H9 (cell line): ENCODE measurements around the gene RPS10. TPM values are rescaled to one million over a fixed set of nuclear protein-coding genes. Genes with fewer than 3 reads are reported as not detected.

ENCODE experiments used
- DNase-seq: peaks from one replicate; pipeline ENCODE4 v3.0.0-alpha.2; 2017
- H2AFZ ChIP-seq: one replicate; pipeline ENCODE4 v1.6.1; 2013; ENCODE audit warnings: mild to moderate bottlenecking, low read length, control low read depth, moderate library complexity
- H2AK5ac ChIP-seq: 2 replicates; pipeline ENCODE4 v1.6.1; 2013; ENCODE audit warnings: low read length, control low read depth, mixed read lengths; ENCODE audit not compliant: insufficient read length
- H2BK120ac ChIP-seq: one replicate; pipeline ENCODE4 v1.6.1; 2013; ENCODE audit warnings: low read depth, mild to moderate bottlenecking, low read length, control low read depth, inconsistent platforms; ENCODE audit not compliant: poor library complexity, severe bottlenecking
- H2BK12ac ChIP-seq: 2 replicates; pipeline ENCODE4 v1.6.1; 2013; ENCODE audit warnings: low read length, control low read depth, mixed read lengths, low read depth; ENCODE audit not compliant: insufficient read length
- H2BK15ac ChIP-seq: 2 replicates; pipeline ENCODE4 v1.6.1; 2013; ENCODE audit warnings: low read depth, low read length, control low read depth
- H2BK20ac ChIP-seq: one replicate; pipeline ENCODE4 v1.6.1; 2013; ENCODE audit warnings: low read depth, mild to moderate bottlenecking, low read length, control low read depth, inconsistent platforms; ENCODE audit not compliant: poor library complexity, severe bottlenecking
- H2BK5ac ChIP-seq: 2 replicates; pipeline ENCODE4 v1.6.1; 2013; ENCODE audit warnings: low read length, control low read depth, mixed read lengths; ENCODE audit not compliant: insufficient read length
- H3K14ac ChIP-seq: 2 replicates; pipeline ENCODE4 v1.6.1; 2013; ENCODE audit warnings: low read length, control low read depth; ENCODE audit not compliant: insufficient read depth
- H3K18ac ChIP-seq: 2 replicates; pipeline ENCODE4 v1.6.1; 2013; ENCODE audit warnings: low read depth, mild to moderate bottlenecking, mixed read lengths, low read length, control low read depth; ENCODE audit not compliant: insufficient read length
- H3K23ac ChIP-seq: 2 replicates; pipeline ENCODE4 v1.6.1; 2013; ENCODE audit warnings: low read length, control low read depth, mixed read lengths, low read depth; ENCODE audit not compliant: insufficient read length
- H3K23me2 ChIP-seq: 2 replicates; pipeline ENCODE4 v1.6.1; 2013; ENCODE audit warnings: low read depth, mild to moderate bottlenecking, mixed read lengths, low read length, control low read depth; ENCODE audit not compliant: insufficient read length, poor library complexity, severe bottlenecking
- H3K27ac ChIP-seq: 2 replicates; pipeline ENCODE4 v1.5.1; 2013; ENCODE audit warnings: low read length, control low read depth, mixed read lengths, low read depth; ENCODE audit not compliant: insufficient read length
- H3K27me3 ChIP-seq: 2 replicates; pipeline ENCODE4 v1.6.1; 2013; ENCODE audit warnings: low read length, control low read depth, inconsistent platforms; ENCODE audit not compliant: insufficient read depth
- H3K4ac ChIP-seq: 2 replicates; pipeline ENCODE4 v1.6.1; 2013; ENCODE audit warnings: low read depth, mild to moderate bottlenecking, control low read depth, inconsistent platforms, low read length, moderate library complexity
- H3K4me1 ChIP-seq: 2 replicates; pipeline ENCODE4 v1.6.1; 2013; ENCODE audit warnings: low read length, control low read depth, inconsistent platforms; ENCODE audit not compliant: insufficient read depth
- H3K4me2 ChIP-seq: 2 replicates; pipeline ENCODE4 v1.6.1; 2013; ENCODE audit warnings: low read length, control low read depth, mixed read lengths; ENCODE audit not compliant: insufficient read length, insufficient read depth
- H3K56ac ChIP-seq: 2 replicates; pipeline ENCODE4 v1.6.1; 2013; ENCODE audit warnings: low read depth, mild to moderate bottlenecking, mixed read lengths, low read length, control low read depth; ENCODE audit not compliant: insufficient read length
- H3K79me1 ChIP-seq: 2 replicates; pipeline ENCODE4 v1.6.1; 2013; ENCODE audit warnings: low read depth, mild to moderate bottlenecking, moderate library complexity, low read length, control low read depth, inconsistent platforms; ENCODE audit not compliant: insufficient read depth, poor library complexity, severe bottlenecking
- H3K79me2 ChIP-seq: 2 replicates; pipeline ENCODE4 v1.6.1; 2013; ENCODE audit warnings: low read length, control low read depth, inconsistent platforms; ENCODE audit not compliant: insufficient read depth
- H3K9ac ChIP-seq: 2 replicates; pipeline ENCODE4 v1.6.1; 2013; ENCODE audit warnings: low read length, control low read depth, mixed read lengths; ENCODE audit not compliant: insufficient read length; ENCODE audit errors: extremely low read depth
- H3K9me3 ChIP-seq: one replicate; pipeline ENCODE4 v1.6.1; 2013; ENCODE audit warnings: low read depth, low read length, inconsistent platforms; ENCODE audit not compliant: control insufficient read depth
- H3T11ph ChIP-seq: one replicate; pipeline ENCODE4 v1.6.1; 2013; ENCODE audit warnings: mild to moderate bottlenecking, low read length, control low read depth, inconsistent platforms
- H4K20me1 ChIP-seq: one replicate; pipeline ENCODE4 v1.6.1; 2013; ENCODE audit not compliant: control insufficient read depth, insufficient read length, insufficient read depth
- H4K5ac ChIP-seq: 2 replicates; pipeline ENCODE4 v1.6.1; 2013; ENCODE audit warnings: low read depth, mild to moderate bottlenecking, mixed read lengths, low read length, control low read depth; ENCODE audit not compliant: insufficient read length
- H4K8ac ChIP-seq: replicated peaks from 2 replicates; pipeline ENCODE4 v1.6.1; 2013; ENCODE audit warnings: low read length, control low read depth, mixed read lengths, low read depth; ENCODE audit not compliant: insufficient read length
- H4K91ac ChIP-seq: 2 replicates; pipeline ENCODE4 v1.6.1; 2013; ENCODE audit warnings: low read depth, mild to moderate bottlenecking, moderate library complexity, mixed read lengths, low read length, control low read depth; ENCODE audit not compliant: insufficient read length
- H3K27ac Mint-ChIP-seq, 3 experiments: 2 replicates in 2 of 3; 3 replicates in 1 of 3; pipeline ENCODE4 v1.8.0; 2020 to 2021; ENCODE audit warnings: mixed read lengths in 3 of 3, mild to moderate bottlenecking in 1 of 3, moderate library complexity in 1 of 3
- H3K27me3 Mint-ChIP-seq: 2 replicates; pipeline ENCODE4 v1.8.0; 2021; ENCODE audit warnings: low read depth, mild to moderate bottlenecking, moderate library complexity, mixed read lengths
- H3K36me3 Mint-ChIP-seq, 3 experiments: 2 replicates in 2 of 3; 3 replicates in 1 of 3; pipeline ENCODE4 v1.8.0; 2020 to 2021; ENCODE audit warnings: low read depth in 3 of 3, mixed read lengths in 3 of 3; ENCODE audit not compliant: insufficient read depth in 1 of 3
- H3K4me1 Mint-ChIP-seq, 2 experiments: 2 replicates each; pipeline ENCODE4 v1.8.0; 2020; ENCODE audit warnings: mixed read lengths in 2 of 2
- H3K4me3 Mint-ChIP-seq, 2 experiments: 2 replicates in 1 of 2; 3 replicates in 1 of 2; pipeline ENCODE4 v1.8.0; 2020 to 2021; ENCODE audit warnings: mild to moderate bottlenecking in 2 of 2, mixed read lengths in 2 of 2, moderate library complexity in 1 of 2
- H3K9me3 Mint-ChIP-seq, 2 experiments: 2 replicates in 1 of 2; 3 replicates in 1 of 2; pipeline ENCODE4 v1.8.0; 2020; ENCODE audit warnings: mild to moderate bottlenecking in 2 of 2, mixed read lengths in 2 of 2, moderate library complexity in 1 of 2
- WGBS: extraction: QIAGEN DNeasy Blood & Tissue Kit; methylation state at CpG from one replicate; pipeline ENCODE4 v1.1.7; 2013; ENCODE audit warnings: missing lambda C conversion rate, low lambda C conversion rate, mixed read lengths; ENCODE audit not compliant: insufficient read length; ENCODE audit errors: extremely low coverage; 5-methylcytosine and 5-hydroxymethylcytosine counted together
- total RNA-seq: library from RNA; stranded (reverse); gene quantifications from 2 replicates; pipeline ENCODE4 v1.2.1, GENCODE V29; 2021
- TF ChIP-seq, protein P1 (sequence below): fragments of 200-600 bp; sonication (generic); conservative IDR thresholded peaks from 3 replicates; pipeline ENCODE4 v1.8.0; 2021; ENCODE audit warnings: antibody characterized with exemption, mild to moderate bottlenecking

Gene RPS10
- total RNA-seq, 1 experiment from 2014 or later: 2,330 TPM

DNA sequence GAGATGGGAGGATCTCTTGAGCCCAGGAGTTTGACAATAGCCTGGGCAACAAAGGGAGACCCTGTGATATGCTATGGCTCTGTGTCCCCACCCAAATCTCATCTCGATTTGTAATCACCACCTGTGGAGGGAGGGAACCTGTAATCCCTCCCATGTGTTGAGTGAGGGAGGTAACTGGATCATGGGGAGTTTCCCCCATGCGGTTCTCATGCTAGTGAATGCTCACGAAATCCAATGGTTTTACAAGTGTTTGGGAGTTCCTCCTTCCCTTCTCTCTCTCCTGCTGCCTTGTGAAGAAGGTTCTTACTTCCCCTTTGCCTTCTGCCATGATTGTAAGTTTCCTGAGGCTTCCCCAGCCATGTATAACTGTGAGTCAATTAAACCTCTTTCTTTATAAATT is 36.8 kb downstream of the RPS10 start:
- no peak overlapping the region for H3K18ac ChIP-seq
- H3K4ac ChIP-seq: no peak overlapping the region
- H4K91ac ChIP-seq: no peak overlapping the region
- peaks cover 1% of the 10 kb centered on the region for H3K4me1 ChIP-seq
- no peak overlapping the region for H3K23ac ChIP-seq
- H3K14ac ChIP-seq: no peak overlapping the region
- peaks cover 9% of the 10 kb centered on the region for H3K23me2 ChIP-seq
- H2AK5ac ChIP-seq: no peak overlapping the region
- no peaks in the 10 kb centered on the region for H3K9me3 ChIP-seq
- H2AFZ ChIP-seq: no peak overlapping the region
- no peaks in the 10 kb centered on the region for H3K27me3 ChIP-seq
- peak overlapping the region in 2 of 3 experiments; percentile 10 to 21; a peak in 2 of 7 replicates for H3K27ac Mint-ChIP-seq
- peaks cover 36 to 50% of the 10 kb centered on the region in 2 experiments for H3K4me1 Mint-ChIP-seq
- H4K5ac ChIP-seq: no peak overlapping the region
- H3K79me1 ChIP-seq: no peaks in the 10 kb centered on the region
- H4K20me1 ChIP-seq: no peaks in the 10 kb centered on the region
- peaks cover 24% of the 10 kb centered on the region; the same call in 1 of the 2 replicates for H3K79me2 ChIP-seq
- H3K56ac ChIP-seq: no peak overlapping the region
- H2BK120ac ChIP-seq: no peak overlapping the region
- H2BK5ac ChIP-seq: no peak overlapping the region
- no peaks in the 10 kb centered on the region for H3K27me3 Mint-ChIP-seq
- TF ChIP-seq, protein P1, sequence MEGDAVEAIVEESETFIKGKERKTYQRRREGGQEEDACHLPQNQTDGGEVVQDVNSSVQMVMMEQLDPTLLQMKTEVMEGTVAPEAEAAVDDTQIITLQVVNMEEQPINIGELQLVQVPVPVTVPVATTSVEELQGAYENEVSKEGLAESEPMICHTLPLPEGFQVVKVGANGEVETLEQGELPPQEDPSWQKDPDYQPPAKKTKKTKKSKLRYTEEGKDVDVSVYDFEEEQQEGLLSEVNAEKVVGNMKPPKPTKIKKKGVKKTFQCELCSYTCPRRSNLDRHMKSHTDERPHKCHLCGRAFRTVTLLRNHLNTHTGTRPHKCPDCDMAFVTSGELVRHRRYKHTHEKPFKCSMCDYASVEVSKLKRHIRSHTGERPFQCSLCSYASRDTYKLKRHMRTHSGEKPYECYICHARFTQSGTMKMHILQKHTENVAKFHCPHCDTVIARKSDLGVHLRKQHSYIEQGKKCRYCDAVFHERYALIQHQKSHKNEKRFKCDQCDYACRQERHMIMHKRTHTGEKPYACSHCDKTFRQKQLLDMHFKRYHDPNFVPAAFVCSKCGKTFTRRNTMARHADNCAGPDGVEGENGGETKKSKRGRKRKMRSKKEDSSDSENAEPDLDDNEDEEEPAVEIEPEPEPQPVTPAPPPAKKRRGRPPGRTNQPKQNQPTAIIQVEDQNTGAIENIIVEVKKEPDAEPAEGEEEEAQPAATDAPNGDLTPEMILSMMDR: no peak
- H3T11ph ChIP-seq: no peak overlapping the region
- no peak overlapping the region for H3K9ac ChIP-seq
- no peak overlapping the region for H3K4me3 Mint-ChIP-seq
- H3K36me3 Mint-ChIP-seq: peaks cover 0 to 3% (median 0%) of the 10 kb centered on the region in 3 experiments; a peak in 1 of 7 replicates
- DNase-seq: no peak
- no peak overlapping the region for H2BK12ac ChIP-seq
- H2BK15ac ChIP-seq: no peak overlapping the region
- no peak overlapping the region for H2BK20ac ChIP-seq
- no peak overlapping the region for H4K8ac ChIP-seq
- H3K9me3 Mint-ChIP-seq: no peaks in the 10 kb centered on the region
- no peak overlapping the region for H3K27ac ChIP-seq
- no CpG with 5 or more reads among the region's 3 CpGs for WGBS
- H3K4me2 ChIP-seq: no peak overlapping the region
